Right ventricle myocardium inferior (tissue), 1 donor: ENCODE results near the gene MTHFD2L. TPM values are rescaled to one million over a fixed set of nuclear protein-coding genes. Genes with fewer than 3 reads are reported as not detected.

Experiments
- ATAC-seq: fragments of 200-7000 bp; cut with Tn5 transposase; one replicate; pipeline ENCODE4 v1.9.1; 2020; ENCODE audit warnings: mild to moderate bottlenecking, moderate library complexity
- DNase-seq: peaks from one replicate; pipeline ENCODE4 v3.0.0; 2021; ENCODE audit errors: missing footprints
- intact Hi-C: fragments of 100-400 bp; cut with DNase I; formaldehyde crosslinking; loops from one replicate; pipeline ENCODE4 v1.11.0; 2022
- total RNA-seq: library from RNA; stranded (reverse); fragmentation: NEBNext Ultra II Directional; extraction: Animal tissue kit (Norgen Biotek cat#: 25700); gene quantifications from one replicate; pipeline ENCODE4 v1.2.1, GENCODE V29; 2021
- donor health status: DM: no; HTN: yes; CAD: no; lungs with severe emphysema.

Gene MTHFD2L
- total RNA-seq, 1 donor from 2014 or later: 10.1 TPM

DNA sequence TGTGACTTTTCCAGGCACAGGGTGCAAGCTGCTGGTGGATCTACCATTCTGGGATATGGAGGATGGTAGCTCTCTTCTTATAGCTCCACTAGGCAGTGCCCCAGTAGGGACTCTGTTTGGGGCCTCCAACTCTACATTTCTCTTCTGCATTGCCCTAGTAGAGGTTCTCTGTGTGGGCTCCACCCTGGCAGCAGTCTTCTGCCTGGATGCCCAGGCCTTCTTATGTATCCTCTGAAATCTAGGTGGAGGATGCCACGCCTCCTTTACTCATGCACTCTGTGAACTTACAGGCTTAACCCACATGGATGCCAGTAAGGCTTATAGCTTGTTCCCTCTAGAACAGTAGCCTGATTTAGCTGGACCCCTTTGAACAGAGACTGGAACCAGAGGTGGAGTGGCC lies 186.1 kb downstream of the MTHFD2L start:
- ATAC-seq (no peak), DNase-seq (no peak)
- intact Hi-C loops: no loop called here

Other genes starting within 250 kb of the MTHFD2L start
- gene PF4, start 176.1 kb upstream of the MTHFD2L start, total RNA-seq: 1.0 TPM
- 0.35 TPM for gene PPBP, start 169.9 kb upstream of the MTHFD2L start, total RNA-seq
- 0.08 TPM for gene CXCL5, start 159.4 kb upstream of the MTHFD2L start, total RNA-seq
- gene CXCL3, start 119.4 kb upstream of the MTHFD2L start, total RNA-seq: 0.16 TPM
- 9.5 TPM for gene CXCL2, start 58.9 kb upstream of the MTHFD2L start, total RNA-seq
- 0.19 TPM for gene EPGN, start 150.4 kb downstream of the MTHFD2L start, total RNA-seq
- not detected for gene EREG, start 207.0 kb downstream of the MTHFD2L start, total RNA-seq